ENCODE results near the gene GNG8.

GNG8 gene

GRCh38 chr19:46601318-46602224, 34.4 kb downstream of the GNG8 start, which contains the start of gene CALM3:
Gene CALM3, plus strand, starts transcription at chr19:46601330. Its CDS starts 105 bp downstream, at chr19:46601435.
- no peak for DNase-seq (ENCODE audit: low read depth)

DNA sequence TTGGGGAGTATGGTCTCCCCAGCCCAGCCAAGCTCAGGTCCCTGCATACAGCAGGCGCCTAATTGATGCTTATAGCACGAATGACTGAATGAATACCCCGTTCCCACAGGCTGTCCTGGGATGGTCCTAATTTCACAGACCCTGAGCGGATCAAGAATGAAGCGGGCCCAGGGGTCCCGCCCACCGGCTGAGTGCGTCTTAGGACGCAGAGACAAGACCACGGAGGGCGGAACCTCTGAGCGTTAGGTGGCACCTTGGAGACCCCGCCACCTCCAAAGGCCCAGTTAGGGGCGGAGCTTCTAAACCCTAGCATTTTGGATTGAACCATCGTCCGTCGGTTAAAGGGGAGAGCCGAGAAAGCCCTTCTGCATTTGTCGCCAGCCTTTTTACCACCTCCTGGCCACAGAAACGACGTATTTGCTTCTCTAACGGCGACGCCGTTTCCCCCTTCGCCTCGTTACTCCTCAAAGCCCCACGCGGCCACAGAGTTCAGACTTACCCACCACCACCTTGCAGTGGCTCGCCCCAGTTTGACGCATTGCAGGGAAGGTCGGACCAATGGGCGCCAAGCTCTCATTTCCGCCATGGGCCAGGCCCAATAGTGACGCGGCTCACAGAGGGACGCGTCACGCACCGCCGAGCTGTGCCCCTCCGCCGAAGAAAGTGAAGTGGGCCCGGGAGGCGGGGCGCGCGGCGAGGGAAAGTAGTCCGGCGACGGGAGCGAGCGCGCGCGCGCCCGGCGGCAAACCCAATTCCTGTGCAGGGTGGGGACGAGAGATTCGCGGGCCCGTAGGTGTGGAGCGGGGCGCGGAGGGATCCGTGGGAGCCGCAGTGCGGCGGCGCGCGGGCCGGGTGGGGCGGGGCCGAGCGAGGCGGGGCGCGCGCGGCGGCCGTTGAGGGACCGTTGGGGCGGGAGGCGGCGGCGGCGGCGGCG, 35.4 kb downstream of the GNG8 start:
- DNase-seq (ENCODE audit: low read depth) = peak; percentile 93

- DNase-seq (ENCODE audit: low read depth) = no peak
Measured at GRCh38 chr19:46599716-46600373, 36.2 kb downstream of the GNG8 start.

DNA sequence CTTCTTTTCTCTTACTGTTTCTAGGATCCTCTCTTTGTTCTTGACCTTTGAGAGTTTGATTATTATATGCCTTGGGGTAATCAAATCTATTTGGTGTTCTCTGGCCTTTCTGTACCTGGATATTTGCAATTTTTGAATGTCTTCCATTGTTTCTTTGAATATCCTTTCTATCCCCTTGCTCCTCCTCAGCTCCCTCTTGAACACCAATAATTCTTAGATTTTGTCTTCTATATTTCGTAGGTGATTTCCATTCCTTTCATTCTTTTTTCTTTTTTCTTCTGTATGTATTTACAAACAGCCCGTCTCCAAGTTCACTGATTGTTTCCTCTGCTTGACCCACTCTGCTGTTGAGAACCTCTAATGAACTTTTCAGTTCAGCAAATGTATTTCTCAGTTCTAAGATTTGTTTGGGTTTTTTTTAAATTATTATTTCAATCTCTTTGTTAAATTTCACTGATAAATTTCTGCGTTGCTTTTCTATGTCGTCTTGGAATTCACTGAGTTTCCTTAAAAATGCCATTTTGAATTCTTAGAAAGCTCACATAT, 37.6 kb downstream of the GNG8 start:
- no peak for DNase-seq (ENCODE audit: low read depth)

GRCh38 chr19:46596008-46596407, 40.0 kb downstream of the GNG8 start:
- DNase-seq (ENCODE audit: low read depth) = no peak

DNA sequence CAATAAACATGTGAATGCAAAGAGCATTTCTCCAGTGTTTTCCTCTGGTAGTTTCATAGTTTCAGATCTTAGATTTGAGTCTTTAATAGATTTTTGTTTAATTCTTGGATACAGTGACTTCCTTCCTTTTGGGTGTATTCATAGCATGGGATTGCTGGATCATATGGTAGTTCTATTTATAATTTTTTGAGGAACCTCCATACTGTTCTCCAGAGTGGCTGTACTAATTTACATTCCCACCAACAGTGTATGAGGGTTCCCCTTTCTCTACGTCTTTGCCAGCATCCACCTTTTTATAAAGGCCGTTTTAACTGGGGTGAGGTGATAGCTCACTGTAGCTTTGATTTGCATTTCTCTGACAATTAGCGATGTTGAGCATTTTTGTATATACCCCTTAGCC, 44.1 kb downstream of the GNG8 start:
- DNase-seq (ENCODE audit: low read depth) = no peak

GRCh38 chr19:46591254-46591653, 44.7 kb downstream of the GNG8 start:
- DNase-seq (ENCODE audit: low read depth) = no peak

DNA sequence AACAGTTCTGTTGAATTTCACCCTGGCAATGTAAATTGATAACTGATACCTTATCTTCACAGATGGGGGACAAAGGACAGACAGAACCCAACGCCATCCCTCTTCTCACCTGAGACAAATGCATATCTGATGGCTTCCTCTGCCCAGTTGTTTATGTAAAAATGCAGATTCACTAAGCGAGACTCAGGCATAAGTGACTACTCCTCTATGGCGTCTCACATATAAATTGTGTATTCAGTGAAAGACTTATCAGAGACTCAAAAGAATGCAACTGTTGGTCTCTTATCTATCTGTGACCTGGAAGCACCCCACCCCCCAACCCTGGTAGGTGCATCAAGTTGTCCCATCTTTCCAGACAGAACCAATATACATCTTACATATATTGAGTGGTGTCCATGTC, 48.1 kb downstream of the GNG8 start:
- no peak for DNase-seq (ENCODE audit: low read depth)

DNA sequence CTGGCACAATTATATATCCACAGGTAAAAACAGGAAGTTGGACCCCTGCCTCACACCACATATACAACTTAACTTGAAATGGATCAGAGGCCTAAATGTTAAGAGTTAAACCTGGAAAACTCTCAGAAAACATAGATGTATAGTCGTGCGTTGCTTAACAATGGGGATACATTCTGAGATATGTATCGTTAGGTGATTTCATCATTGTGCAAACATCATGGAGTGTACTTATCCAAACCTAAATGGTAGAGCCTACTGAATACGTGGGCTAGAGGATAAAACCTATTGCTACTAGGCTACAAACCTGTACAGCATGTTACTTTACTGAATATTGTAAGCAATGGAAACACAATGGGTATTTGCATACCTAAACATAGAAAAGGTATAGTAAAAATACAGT, 49.7 kb downstream of the GNG8 start:
- no peak for DNase-seq (ENCODE audit: low read depth)

- DNase-seq (ENCODE audit: low read depth) = no peak
Measured at GRCh38 chr19:46585539-46585938, 50.5 kb downstream of the GNG8 start.

Measured in activated gamma-delta T cell treated with anti-CD3 and anti-CD28 coated beads, Interleukin-2, amount 50 U/mL, for 16 hours (primary cell).